KBM-7 (cell line): ENCODE data around the gene CAMSAP2.

ENCODE experiments used
- DNase-seq: peaks from one replicate; pipeline ENCODE4 v3.0.0-alpha.2; 2015
- in situ Hi-C: fragments of 300-500 bp; cut with MboI; formaldehyde crosslinking; loops from 2 replicates; pipeline ENCODE4 v1.14.3; 2020; ENCODE audit warnings: low sequenced_read_pairs, low pct_unique_long_range_greater_than_20kb, mixed read lengths

The CAMSAP2 gene, protein sequence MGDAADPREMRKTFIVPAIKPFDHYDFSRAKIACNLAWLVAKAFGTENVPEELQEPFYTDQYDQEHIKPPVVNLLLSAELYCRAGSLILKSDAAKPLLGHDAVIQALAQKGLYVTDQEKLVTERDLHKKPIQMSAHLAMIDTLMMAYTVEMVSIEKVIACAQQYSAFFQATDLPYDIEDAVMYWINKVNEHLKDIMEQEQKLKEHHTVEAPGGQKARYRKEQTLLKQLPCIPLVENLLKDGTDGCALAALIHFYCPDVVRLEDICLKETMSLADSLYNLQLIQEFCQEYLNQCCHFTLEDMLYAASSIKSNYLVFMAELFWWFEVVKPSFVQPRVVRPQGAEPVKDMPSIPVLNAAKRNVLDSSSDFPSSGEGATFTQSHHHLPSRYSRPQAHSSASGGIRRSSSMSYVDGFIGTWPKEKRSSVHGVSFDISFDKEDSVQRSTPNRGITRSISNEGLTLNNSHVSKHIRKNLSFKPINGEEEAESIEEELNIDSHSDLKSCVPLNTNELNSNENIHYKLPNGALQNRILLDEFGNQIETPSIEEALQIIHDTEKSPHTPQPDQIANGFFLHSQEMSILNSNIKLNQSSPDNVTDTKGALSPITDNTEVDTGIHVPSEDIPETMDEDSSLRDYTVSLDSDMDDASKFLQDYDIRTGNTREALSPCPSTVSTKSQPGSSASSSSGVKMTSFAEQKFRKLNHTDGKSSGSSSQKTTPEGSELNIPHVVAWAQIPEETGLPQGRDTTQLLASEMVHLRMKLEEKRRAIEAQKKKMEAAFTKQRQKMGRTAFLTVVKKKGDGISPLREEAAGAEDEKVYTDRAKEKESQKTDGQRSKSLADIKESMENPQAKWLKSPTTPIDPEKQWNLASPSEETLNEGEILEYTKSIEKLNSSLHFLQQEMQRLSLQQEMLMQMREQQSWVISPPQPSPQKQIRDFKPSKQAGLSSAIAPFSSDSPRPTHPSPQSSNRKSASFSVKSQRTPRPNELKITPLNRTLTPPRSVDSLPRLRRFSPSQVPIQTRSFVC (N-terminal part only)

DNA sequence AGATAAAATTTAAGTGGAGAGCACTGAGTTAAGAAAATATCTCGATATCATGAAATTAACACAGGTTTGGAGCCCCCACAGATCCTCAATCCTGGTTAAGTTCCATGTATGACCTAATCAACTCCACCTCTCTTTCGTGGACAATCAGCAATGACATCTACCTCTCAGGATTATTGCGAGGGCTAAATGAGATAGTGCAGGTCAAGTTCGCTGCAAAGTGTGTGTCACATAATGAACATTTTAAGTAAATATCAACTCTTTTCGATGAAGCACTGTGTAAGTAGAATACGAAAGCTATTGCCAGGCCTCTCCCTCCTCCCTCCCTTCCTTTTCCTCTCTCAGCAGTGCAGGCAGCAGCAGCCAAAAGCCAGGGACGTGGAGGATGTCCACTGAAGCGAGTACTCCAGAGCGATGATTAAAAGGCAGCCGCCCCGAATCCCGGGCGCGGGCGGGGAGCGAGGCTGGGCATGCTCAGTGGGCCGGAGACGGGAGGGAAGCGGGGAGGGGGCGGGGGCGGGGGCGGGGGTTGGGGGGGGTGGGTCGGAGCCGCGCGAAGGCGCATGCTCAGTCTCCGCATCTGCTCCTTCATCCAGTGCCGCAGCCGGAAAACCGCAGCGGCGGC lies at the start of gene CAMSAP2:
Gene CAMSAP2 (plus strand): TSS at position 567 of the 622 bp plus-strand sequence. CDS start 935 bp downstream, outside the sequence.
- DNase-seq = peak; percentile 77
- in situ Hi-C loops = no loop called here

DNA sequence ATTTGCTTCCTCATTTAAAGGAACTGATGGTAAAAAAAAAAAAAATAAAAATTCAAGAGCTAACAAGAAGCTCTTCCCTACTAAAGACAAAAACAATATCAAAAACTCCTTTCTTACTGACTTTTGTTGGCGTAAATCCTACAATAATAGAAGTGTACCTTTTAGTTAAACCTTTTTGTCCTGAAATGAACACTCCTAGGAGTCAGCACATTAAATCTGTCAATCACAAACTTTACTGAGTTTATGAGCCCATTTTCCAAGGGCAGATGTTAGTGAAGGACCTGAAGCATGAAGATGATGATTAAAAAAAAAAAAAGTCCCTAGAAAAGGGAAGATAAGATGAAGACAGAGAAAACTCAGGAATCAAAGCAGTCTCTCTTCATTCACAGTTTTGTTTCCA lies 46.4 kb upstream of the CAMSAP2 start:
- in situ Hi-C loops = no loop called here
- DNase-seq = no peak

DNA sequence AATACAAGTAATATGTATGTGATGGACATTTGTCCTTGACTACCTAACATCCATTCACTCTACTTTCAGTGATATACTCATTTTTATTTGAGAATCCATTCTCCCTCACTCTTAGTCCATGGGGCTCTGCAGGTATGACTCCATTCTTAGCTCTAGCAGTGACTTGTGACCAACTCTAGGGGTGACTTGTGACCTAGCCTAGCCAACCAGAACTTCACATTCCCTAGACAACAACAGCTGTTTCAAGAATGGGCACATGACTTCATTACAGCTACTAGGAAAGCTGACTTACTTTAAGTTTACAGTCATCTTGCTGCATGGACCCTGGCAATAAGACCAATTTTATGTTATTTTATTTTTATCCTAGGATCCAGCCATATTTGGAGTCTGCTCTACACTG lies 45.4 kb upstream of the CAMSAP2 start:
- in situ Hi-C loops = no loop called here

DNA sequence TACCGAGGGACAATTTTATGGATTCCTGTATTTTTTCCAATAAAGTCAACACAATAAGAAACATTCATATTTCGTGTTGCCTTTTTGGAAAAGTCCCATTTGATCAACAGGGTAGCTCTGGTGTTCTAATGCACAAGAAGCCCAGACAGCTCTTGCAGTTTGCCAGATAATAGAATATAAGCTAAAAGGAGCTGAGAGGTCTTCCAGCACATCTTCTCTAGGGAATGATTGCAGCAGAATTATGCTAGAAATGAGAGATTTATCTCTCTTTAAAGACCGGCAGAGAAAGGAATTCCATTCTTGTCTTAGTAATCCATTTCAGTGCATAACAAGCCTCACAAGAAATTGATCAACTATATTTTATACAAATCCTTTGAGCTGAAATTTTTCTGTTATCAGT lies 44.0 kb upstream of the CAMSAP2 start:
- DNase-seq = no peak
- in situ Hi-C loops = no loop called here

More for the DNA sequence above, 45.4 kb upstream of the CAMSAP2 start:
- no peak for DNase-seq

DNA sequence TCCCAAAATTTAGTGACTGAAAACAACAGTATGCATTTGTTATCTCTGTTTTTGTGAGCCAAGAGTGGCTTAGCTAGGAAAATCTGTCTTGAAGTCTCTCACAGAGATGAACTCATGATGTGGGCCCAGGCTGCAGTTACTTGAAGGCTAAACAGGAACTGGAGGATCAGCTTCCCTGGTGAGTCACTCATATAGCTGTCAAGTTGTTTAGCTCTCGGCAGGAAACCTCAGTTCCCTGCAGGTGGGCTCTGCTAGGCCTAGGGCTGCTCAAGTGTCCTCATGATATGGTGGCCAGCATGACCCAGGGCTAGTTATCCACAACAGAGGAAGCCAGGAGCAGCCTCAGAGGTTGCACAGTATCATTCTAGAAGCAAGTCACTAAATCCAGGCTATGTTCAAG lies 38.8 kb upstream of the CAMSAP2 start:
- in situ Hi-C loops = no loop called here
- DNase-seq = peak; percentile 28

DNA sequence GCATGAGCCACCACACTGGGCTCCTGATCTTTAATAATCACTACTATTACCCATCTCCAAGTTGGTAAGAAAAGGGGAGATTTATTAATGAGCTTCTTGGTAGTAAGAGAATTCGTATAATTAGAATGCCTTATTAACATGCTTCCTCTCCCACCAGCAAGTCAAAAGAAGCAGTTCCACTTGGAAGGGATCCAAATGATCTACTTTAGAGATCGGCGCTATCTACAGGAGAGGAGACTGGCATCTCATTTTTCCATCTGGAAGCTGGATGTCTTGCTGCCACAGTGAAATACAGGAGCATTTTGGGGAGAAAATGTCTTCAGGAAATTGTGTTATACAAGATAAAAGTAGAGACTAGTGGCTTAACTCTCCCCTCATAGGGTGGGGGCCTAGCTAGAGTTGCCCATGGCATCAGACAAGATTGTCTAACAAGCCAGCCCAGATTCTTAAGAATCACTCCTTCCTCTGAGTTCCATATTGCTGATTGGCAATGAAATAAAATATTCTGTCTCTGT lies 33.6 kb upstream of the CAMSAP2 start:
- DNase-seq = no peak
- in situ Hi-C loops = no loop called here

DNA sequence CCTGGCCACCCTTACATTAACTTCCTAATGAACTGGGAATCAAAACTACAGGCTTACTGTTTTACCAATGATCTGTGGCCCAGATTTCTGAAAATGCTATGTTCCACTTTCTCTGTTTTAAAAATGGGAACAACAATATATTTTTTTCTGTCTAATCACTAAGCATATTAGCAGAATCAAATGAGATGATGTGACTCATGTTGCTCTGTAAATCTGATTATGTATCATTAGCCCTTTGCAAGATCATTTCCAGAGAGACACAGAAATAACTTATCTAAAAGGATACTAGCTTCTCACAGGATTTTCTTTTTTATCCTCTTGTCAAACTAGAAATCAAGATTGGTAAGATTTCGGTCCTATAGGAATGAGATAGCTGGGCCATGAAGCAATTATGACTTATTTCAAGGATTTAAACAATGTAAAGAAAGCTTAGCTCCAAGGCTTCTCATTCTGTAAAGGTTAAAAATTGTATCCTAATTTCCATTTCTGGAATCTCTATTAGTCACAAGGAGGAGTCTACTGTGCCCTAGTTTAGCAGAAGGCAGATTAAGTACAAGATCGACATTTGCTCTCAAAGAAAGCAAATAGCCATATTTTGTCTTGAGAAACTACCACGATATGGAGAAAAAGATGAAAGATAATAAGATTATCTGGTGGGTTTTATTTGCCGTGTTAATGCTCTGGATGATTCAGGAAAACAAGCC lies 32.4 kb upstream of the CAMSAP2 start:
- in situ Hi-C loops = no loop called here
- DNase-seq = no peak

DNA sequence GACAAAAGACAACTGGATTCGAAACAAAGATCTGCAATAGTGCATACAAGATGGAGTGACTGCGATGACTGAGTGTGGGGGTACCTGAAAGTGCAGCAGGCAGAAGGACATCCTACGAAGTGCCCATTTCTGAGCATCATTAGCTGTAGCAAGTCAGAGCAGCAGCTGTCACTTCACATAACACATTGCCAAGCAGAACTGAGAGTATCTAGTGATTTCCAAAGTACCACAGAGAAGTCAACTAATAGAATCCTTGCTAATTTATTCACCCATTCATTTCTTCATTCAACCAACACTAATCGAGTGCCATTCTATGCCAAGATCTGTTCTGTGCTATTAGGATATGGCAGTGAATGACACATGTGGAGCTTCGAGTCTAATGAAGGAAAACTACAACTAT lies 31.6 kb upstream of the CAMSAP2 start:
- DNase-seq = no peak
- in situ Hi-C loops = no loop called here

DNA sequence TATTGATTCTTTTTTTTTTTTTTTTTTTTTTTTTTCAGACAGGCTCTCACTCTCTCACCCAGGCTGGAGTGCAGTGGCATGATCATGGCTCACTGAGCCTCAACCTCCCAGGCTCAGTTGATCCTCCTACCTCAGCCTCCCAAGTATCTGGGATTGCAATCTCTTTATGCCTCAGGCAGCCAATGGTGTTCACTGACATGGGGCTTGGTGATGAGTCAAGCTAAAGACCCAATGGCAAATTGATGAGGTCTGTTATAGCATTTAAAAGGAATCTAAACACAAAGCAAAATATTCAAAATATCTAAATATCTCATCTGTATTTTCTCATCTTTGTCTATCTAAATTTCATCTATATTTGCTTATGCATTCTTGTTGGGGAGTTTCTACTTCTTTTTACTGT lies 30.5 kb upstream of the CAMSAP2 start:
- in situ Hi-C loops = no loop called here

DNA sequence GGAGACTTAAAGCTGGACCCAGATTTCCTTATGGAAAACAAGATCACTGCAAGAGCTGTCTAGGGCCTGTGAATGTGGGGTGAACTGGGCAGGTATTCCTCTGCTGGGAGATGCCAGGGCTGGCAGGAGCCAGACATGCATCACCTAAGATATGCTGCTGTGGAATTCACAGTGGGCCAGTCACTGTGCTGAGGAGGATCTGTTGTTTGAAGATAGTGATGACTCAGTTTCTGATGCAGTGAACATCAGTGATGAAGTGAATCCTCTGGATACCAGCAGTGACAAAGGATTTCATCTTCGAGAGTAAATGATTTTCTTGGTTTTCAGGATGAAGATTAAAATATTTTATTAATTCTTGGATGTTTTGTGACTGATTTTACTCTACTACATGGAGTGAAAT lies 29.9 kb upstream of the CAMSAP2 start:
- in situ Hi-C loops = no loop called here

More for the DNA sequence above, 30.5 kb upstream of the CAMSAP2 start:
- no peak for DNase-seq

DNA sequence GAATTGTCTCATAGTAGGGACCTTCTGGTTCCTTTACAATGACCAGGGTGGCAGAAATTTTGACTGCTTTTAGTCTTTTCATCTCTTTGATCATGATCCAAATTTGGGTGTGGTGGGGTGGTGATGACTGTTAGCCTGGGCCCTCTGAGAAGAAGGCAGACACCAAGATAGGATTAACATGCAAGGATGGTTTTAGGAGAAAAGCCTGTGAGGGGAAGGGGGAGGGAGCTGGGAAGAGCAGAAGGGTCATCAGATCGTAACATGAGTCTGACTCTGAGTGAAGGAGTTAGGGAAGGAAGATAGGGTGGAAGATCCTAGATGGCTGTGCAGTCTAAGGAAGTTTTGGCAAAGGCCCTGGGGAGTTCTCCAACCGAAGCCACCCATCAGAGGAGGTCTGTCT lies 28.5 kb upstream of the CAMSAP2 start:
- in situ Hi-C loops = no loop called here

More for the DNA sequence above, 29.9 kb upstream of the CAMSAP2 start:
- no peak for DNase-seq

DNA sequence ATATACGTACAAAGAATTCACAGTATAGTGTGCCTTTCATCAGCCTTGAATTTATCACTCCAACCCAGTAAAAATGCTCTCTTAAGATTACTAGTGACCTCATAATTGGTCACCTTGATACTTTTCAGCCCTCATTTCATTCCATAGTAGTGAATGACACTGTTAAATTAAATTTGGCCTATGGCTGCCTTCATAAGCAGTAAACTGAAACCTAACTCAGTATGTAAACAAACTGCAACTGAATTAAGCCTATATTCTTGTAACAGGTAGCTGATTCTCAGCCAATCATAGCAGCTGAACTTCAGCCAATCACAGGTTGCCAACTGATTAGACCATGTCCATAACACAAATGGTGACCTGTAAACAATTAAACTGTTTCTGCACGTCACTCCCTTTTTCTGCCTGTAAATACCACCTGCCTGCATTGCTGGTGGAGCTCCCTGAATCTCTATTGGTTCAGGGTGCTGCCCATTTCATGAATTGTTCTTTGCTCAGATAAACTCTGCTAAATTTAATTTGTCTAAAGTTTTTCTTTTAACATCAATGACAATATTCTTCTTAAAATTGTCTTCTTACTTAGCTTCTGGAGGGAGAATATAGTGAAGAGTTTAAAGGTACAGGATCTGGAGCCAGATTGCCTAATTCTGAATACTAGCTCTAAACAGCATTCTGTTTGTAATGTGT lies 24.0 kb upstream of the CAMSAP2 start:
- in situ Hi-C loops = no loop called here
- DNase-seq = no peak

More for the DNA sequence above, 28.5 kb upstream of the CAMSAP2 start:
- no peak for DNase-seq

DNA sequence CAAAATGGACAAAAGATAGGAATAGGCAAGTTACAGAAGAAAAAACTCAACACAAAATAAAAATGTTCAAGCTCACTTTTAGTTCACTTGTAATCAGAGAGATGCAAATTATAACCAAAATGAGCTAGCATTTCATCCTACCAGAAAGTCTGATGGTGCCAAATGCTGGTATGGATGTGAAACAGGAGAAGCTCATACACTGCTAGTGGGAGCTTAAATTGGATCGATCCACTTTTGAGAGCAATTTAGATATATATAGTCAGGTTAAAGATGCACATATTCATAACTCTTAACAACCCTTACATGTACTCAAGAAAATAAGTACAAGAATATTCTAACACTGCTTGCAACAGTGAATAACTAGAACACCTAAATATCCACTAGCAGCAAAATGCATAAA lies 18.5 kb upstream of the CAMSAP2 start:
- in situ Hi-C loops = no loop called here
- DNase-seq = no peak

DNA sequence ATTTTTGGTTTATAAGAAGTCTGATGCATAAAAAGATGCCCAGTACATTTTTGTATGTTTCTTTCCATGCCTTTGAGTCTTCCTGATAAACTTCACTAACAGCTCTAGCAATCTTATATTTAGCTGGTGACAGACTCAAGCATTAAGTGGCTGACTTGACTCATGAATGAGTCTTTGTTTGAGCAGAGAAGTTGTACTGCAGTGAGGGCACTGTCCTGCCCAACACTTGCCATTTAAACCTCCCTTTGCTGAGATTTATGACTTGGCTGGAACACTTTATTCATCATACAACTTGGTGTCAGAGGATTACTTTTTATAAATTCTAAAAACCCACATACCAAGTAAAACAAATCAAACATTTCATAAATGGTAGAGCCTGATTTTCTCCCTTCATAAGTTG lies 14.6 kb upstream of the CAMSAP2 start:
- in situ Hi-C loops = no loop called here
- DNase-seq = no peak

DNA sequence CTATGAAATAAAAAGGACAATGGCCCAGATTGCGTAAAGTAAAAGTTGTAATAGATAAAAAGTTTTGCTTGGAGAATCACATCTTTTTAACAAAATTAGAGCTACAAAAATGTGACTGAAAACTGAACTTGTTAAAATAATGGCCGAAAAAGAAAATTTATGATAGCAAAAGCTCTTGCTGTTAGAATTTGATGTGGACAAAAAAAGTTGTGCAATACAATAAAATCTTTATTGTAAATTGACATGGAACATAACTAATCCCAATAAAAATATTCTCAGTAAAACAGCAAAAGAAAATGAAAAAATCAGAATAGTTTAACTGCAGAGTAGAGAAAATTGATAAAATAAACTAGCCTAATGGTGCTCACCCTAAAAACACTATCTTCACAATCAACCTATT lies 11.4 kb upstream of the CAMSAP2 start:
- in situ Hi-C loops = no loop called here
- DNase-seq = no peak

DNA sequence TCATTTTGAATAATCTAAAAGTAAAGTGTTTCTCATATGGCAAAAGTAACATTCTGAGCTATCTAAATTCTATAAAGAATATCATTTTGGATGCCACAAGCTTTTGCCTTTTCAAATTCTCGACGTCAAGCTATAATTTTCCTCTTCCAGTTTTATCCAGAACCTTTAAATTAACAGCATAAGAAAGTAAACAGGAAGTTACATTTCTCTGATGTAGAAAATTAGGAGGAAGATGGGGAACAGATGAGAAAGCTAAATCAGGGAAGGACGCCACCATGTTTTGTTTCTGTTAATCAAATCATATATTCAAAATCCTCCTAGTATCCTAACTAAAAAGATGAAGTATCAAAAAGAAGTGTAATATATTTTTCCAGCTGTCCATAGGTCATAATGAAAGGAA lies 8.8 kb upstream of the CAMSAP2 start:
- in situ Hi-C loops = no loop called here
- DNase-seq = no peak

DNA sequence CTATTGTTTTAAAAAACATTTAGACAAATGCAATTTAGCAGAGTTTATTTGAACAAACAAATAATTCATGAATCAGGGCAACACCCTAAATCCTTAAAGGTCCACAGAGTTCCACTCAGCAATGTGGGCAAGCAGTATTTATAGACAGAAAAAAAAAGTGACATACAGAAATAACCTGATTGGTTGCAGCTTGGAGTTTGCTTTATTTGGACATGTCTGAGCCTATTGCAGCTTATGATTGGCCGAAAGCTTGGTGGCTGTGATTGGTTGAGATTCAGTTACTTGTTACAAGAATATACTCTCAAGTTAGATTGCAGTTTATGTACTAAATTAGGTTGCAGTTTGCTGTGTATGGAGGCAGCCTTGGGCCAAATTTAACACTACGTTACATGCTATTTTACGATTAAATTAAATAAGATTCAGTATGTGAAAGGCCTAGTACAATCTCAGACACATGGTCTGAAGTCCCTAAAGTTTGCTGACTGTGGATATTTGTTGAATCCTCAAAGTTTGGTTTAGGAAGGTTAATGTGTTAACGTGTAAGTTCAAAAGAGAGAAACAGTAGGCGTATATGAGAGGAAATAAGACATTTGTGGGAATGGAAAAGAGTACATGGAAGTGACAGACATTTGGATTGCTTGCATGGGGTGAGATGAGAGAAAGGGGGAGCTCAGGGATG lies 6.9 kb upstream of the CAMSAP2 start:
- no peak for DNase-seq
- in situ Hi-C loops = no loop called here

DNA sequence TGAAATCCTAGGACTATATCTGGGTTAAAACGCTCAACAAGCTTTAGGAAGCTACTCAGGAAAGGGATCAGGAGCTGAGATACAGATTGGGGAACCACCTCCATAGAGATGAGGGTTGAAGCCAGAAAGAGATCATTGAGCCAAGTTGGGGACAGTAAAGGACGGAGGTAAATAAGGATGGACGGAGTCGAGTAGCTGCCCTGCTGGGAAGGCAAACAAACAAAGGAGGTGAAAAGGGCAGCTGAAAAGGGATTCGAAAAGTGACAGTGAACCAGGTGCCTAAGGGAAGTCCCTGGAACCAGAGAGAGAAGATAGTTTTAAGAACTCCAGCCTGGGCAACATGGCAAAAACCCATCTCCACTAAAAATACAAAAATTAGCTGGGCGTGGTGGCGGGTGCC lies 6.3 kb upstream of the CAMSAP2 start:
- in situ Hi-C loops = no loop called here
- no peak for DNase-seq
